ENCODE data around the gene PDE3A.

- TF ChIP-seq EZH2phosphoT487 (IDR thresholded peaks at IDR 0.05; ENCODE audit: borderline replicate concordance, low read length) (no peak), CTCF (IDR thresholded peaks at IDR 0.05; ENCODE audit: low read depth, low read length, poor library complexity, severe bottlenecking) (no peak)
Measured at GRCh38 chr12:20602641-20603391, 234.5 kb downstream of the PDE3A start.

All from DOHH2 (cell line).